ENCODE measurements around the gene AJUBA.
"Not testable (repeated sequence)": the region's sequence is repeated elsewhere in the genome, so short reads cannot be mapped to it uniquely, and the experiment has no call there.

AJUBA gene

DNA sequence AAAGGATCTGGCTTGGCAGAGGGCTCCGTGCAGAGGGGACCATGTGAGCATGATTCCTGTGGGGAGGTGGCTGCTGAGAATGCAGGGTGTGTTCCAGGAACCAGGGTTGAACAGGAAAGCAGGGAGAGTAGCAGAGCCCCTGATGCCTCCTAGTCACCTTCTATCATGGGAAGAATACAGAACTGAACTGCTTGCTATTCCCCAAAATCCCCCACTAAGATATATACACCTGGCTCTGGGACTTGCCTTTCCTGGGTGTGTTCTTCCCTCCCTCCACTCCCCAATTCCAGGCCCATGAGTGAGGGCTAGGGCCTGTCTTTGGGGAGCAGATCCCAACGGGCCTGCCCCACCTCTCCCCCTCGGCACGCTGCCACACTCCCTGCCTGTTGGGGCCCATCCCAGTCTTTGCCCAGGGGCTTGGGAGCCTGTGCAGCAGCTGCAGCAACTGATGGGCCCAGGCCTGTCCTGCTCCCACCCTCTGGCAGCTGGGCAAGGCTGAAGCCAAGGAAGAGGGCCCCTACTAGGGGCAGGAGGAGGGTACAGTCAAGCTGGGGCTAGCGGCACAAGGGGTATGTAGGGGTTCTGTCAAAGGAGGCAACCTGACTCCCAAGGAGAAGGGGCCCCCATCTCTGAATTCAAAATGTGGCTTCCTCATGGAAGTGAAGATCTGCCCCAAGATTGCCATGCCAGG is 3.2 kb downstream of the AJUBA start:
- no peak for DNase-seq

GRCh38 chr14:22978487-22978837 is 3.9 kb downstream of the AJUBA start:
- no peak for DNase-seq

GRCh38 chr14:22977684-22978486 is 4.5 kb downstream of the AJUBA start:
- no peak for DNase-seq

DNA sequence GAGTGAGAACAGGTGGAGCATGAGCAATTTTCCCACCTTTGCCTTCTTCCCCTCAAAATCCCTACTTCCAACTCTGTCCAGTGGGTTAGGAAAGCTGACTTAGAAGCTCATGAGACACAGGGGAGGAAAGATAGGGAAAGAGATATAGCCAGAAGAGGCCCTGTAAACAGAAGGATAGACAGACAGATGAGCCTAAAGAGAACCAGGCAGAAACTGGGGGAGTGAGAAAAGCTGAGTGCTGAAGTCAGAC is 5.0 kb downstream of the AJUBA start:
- DNase-seq, result no peak

- DNase-seq, result no peak
Observed at GRCh38 chr14:22976620-22977433, 5.5 kb downstream of the AJUBA start.

DNA sequence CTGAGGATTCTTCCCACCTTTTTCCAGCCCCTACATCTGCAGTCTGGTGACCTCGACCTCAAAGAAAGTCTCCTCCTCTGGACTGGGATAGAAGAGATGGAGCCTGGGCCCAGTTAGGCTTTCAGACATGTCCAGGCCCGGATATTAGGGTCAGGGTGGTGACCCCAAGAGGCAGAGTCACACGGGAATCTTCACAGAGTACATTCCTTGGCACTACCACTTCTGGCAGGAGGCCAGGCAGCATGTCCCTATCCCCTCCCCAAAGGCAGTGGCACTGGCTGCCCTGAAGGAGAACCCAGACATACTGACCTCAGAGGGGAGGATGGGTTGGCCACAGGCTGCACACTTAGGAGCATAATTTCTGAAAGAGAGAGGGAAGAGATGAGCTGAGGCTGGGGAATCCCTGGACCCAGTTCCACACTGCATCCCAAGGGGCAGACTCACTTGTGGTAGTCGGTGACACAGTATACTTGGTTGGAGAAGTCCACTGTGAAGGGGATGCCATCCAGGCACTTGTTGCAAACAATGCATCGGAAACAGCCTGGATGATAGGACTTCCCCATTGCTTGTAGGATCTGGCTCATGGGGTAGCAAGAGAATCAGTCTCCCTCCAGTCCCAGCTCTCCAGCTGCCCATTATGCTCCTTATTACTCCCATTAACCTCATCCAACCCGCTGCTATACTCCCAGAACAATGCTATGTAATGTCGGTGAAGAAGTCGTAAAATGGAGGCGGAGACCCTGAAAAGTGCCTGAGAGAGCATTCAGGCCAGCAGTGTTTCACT is 7.6 kb downstream of the AJUBA start:
- no peak for DNase-seq

GRCh38 chr14:22973217-22974032 is 8.9 kb downstream of the AJUBA start:
- no peak for DNase-seq

- no peak for DNase-seq
Observed at GRCh38 chr14:22972313-22972930, 9.9 kb downstream of the AJUBA start.

GRCh38 chr14:22971152-22971551 is 11.2 kb downstream of the AJUBA start:
- no peak for DNase-seq

DNA sequence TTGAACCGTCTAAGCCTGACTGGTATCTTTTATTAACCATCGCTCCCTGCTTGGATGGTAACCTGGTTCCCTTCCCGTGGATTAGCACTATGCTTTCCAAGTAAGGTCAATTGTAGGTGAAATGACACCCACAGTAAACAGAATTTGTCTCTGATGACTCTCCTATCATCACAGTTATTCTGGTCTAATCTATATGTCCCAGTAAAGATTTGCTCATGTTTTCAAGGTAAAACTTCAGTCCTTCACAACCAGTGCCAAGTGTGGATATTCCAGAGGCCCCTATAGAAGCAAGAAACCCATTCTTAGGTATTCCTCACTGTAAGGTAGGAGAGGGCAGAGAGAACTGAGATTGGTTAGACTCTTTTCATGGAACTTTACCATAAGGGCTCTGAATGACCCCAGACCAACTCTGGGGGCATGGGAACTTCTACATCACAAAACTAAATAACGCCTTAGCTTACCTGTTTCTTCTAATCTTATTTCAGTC is 15.5 kb downstream of the AJUBA start:
- no peak for DNase-seq

GRCh38 chr14:22965916-22966782 is 16.2 kb downstream of the AJUBA start:
- not testable (repeated sequence) for DNase-seq

GRCh38 chr14:22962061-22962676 is 20.2 kb downstream of the AJUBA start:
- DNase-seq, result no peak

DNA sequence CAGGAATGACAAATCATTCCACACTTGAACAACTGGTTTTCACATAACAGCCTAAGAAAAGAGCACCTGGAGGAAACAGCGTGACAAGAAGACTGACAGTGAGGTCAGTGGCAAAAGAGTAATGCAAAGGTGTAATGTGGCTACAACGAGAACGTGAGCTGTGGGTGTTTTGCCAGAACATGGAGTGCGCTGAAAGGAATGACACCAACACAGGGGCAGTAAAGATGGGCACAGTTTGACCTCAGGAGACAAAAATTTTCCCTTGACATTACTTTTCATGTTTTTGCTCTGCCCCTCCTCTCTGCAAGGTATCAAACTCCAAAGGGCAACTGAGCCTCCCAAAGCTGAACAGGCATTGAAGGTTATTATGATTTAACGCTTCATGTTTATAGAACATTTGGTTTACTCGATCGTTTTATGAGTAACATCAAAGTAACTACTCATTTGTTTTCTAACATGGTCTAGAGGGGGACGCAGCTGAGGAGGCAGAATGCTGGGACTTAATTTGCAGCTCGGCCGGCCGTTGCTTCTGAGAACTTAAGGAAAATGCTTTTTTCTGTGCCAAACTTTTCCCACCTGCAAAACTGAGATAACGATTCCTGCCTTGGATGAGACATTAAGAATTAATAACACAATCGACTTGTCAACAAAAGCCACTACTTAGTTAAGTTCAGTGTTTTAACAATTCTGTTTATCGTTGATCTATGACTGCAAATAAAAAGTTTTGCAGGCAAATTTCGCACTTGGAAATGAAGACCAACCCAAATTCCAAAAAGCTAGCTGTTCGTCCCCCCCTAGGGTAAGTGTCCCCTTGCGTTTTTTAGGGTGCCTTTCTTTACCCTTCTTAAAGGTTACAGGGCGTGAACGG is 26.4 kb downstream of the AJUBA start:
- DNase-seq, result no peak

- DNase-seq, result no peak
Observed at GRCh38 chr14:22952418-22952817, 29.9 kb downstream of the AJUBA start.

DNA sequence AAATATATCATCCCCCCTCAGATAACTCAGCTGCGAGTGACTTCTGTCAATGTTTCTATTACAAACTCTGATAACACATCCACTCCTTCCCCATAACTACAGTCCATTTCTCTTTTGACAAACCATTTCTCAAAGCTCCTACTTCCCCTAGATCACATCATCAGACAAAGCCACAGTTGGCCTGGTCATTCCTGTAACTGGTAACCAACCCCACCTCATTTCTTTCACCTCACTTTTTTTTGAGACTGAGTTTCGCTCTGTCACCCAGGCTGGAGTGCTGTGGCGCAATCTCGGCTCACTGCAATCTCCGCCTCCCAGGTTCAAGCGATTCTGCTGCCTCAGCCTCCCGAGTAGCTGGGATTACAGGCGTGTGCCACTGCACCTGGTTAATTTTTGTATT is 30.6 kb downstream of the AJUBA start:
- DNase-seq, result not testable (repeated sequence)

GRCh38 chr14:22945642-22946041 is 36.7 kb downstream of the AJUBA start:
- DNase-seq, result no peak

DNA sequence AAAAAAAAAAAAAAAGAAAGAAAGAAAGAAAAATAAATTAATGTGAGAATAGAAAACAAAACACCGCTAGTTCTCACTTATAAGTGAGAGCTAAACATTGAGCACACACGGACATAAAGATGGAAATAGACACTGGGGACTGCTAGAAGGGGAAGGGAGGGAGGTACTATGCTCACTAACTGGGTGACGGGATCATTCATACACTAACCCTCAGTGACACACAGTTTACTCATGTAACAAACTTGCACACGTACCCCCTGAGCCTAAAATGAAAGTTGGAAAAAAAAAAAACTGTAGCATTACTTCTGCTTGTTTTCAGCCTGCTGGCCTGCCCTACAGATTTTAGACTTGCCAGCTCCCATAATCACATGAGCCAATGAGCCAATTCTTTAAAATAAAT is 42.7 kb downstream of the AJUBA start:
- DNase-seq, result no peak

DNA sequence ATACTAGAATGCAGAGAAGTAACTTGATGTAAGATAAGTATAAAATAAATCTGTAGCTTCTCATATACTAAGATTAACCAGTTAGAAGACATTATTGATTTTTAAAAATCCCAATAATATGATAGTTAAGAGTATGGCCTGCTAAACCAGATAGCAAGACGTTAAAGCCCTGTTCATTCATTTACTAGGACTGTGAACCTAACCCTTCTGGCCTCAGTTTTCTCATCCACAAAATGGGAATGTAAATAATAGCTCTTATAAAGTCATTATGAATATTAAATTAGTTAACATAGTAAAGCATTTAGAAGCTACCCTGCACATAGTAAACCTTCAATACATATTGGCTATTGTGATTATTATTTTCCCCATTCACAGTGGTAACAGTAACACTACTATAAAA is 47.2 kb downstream of the AJUBA start:
- no peak for DNase-seq

DNA sequence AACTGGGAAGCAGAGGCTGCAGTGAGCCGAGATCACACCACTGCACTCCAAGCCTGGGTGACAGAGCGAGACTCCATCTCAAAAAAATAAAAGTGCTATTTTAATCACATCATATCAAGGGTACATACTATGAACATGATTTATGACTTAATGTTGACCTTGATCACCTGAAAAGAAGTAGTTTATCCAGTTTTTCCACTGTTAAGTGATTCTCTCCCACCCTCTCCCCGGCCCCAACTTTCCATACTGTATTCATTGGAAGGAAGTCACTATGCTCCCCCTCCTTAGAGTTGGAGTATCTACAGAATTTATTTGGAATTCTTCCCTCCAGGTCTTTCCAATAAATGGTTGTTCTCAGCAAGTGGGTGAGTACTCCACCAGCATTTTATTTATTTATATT is 50.2 kb downstream of the AJUBA start:
- no peak for DNase-seq
